GM12878 (cell line): ENCODE measurements around the gene OPN3. TPM values are rescaled to one million over a fixed set of nuclear protein-coding genes. Genes with fewer than 3 reads are reported as not detected.
A peak's percentile ranks its signal among the peaks of the same experiment; 100 is the strongest.

Experiments used
- ATAC-seq: fragments of 200-7000 bp; cut with Tn5 transposase; 3 replicates; pipeline ENCODE4 v1.9.1; 2020; ENCODE audit warnings: mild to moderate bottlenecking, moderate library complexity
- BruUV-seq: library from RNA; stranded (reverse); fragments of 400-500 nt; replicated peaks from 2 replicates; lab custom pipeline; 2021; lab: Mats Ljungman, UMichigan
- CTCF ChIA-PET: fragments of 300-600 bp; sonication (Branson Sonifier 250); formaldehyde crosslinking; extraction: SDS; loops from one replicate; lab custom pipeline; 2021; ENCODE audit warnings: inconsistent platforms; lab: Yijun Ruan, JAX
- POLR2A ChIA-PET: fragments of 350-600 bp; formaldehyde crosslinking; extraction: SDS; loops from one replicate; lab custom pipeline; 2021; ENCODE audit warnings: inconsistent platforms; lab: Charles Lee
- RAD21 ChIA-PET: fragments of 300-600 bp; sonication (Branson Sonifier 250); formaldehyde crosslinking; loops from one replicate; lab custom pipeline; 2023; ENCODE audit warnings: antibody characterized with exemption; ENCODE audit not compliant: unreplicated experiment; lab: Charles Lee
- SMC1A ChIA-PET: fragments of 300-600 bp; sonication (Branson Sonifier 250); formaldehyde crosslinking; loops from one replicate; lab custom pipeline; 2023; ENCODE audit not compliant: unreplicated experiment, uncharacterized antibody; lab: Charles Lee
- DNase-seq: peaks from one replicate; pipeline ENCODE4 v3.0.0-alpha.2; 2011; ENCODE audit warnings: low read depth, low spot score
- FAIRE-seq: peaks from 3 replicates; lab custom pipeline; 2011; peaks lifted over from hg19 to GRCh38; lab: Jason Lieb, UNC
- H2AFZ ChIP-seq: 2 replicates; pipeline ENCODE4 v1.6.0; 2011; ENCODE audit warnings: low read depth, low read length, control low read depth; ENCODE audit not compliant: control insufficient read depth
- H3K27ac ChIP-seq: 2 replicates; pipeline ENCODE4 v1.5.1; 2011; ENCODE audit warnings: control low read depth; ENCODE audit not compliant: control insufficient read depth, insufficient read depth
- H3K27me3 ChIP-seq, 2 experiments: replicated peaks in 1 of 2; 2 replicates each; pipeline versions ENCODE4 v1.6.0 to v1.6.1; 2011; ENCODE audit warnings: low read length in 1 of 2; ENCODE audit not compliant: control insufficient read depth in 2 of 2, insufficient read depth in 2 of 2
- H3K36me3 ChIP-seq, 2 experiments: 2 replicates each; pipeline ENCODE4 v1.5.1; 2011; ENCODE audit warnings: low read length in 1 of 2; ENCODE audit not compliant: control insufficient read depth in 2 of 2, insufficient read depth in 2 of 2
- H3K4me1 ChIP-seq: 2 replicates; pipeline ENCODE4 v1.6.1; 2011; ENCODE audit warnings: mild to moderate bottlenecking, low read length, moderate library complexity, mixed read lengths; ENCODE audit not compliant: control insufficient read depth, insufficient read depth
- H3K4me2 ChIP-seq: 2 replicates; pipeline ENCODE4 v1.6.0; 2011; ENCODE audit warnings: control low read depth; ENCODE audit not compliant: control insufficient read depth, insufficient read depth
- H3K4me3 ChIP-seq: fragments of 200-600 bp; sonication (generic); 2 replicates; pipeline ENCODE4 v1.5.1; 2016
- H3K79me2 ChIP-seq: 2 replicates; pipeline ENCODE4 v1.6.0; 2011; ENCODE audit warnings: low read length; ENCODE audit not compliant: control insufficient read depth, insufficient read depth
- H3K9ac ChIP-seq: 2 replicates; pipeline ENCODE4 v1.8.0; 2011; ENCODE audit warnings: low read length, control low read depth, mixed read lengths; ENCODE audit not compliant: control insufficient read depth, insufficient read depth
- H3K9me3 ChIP-seq: replicated peaks from 3 replicates; pipeline ENCODE4 v1.5.1; 2011; ENCODE audit warnings: mild to moderate bottlenecking, low read length; ENCODE audit not compliant: control insufficient read depth, insufficient read depth
- H4K20me1 ChIP-seq: 2 replicates; pipeline ENCODE4 v1.6.0; 2011; ENCODE audit not compliant: control insufficient read depth, insufficient read depth
- HDGF ChIP-seq: fragments of 450-650 bp; IDR thresholded peaks from 2 replicates; pipeline ENCODE4 v1.6.1; 2016; ENCODE audit warnings: antibody characterized with exemption
- MEF2A ChIP-seq: IDR thresholded peaks from 2 replicates; pipeline ENCODE4 v1.6.1; 2011; ENCODE audit warnings: low read depth, mild to moderate bottlenecking, low read length, moderate library complexity; ENCODE audit not compliant: insufficient read depth
- PKNOX1 ChIP-seq: fragments of 450-650 bp; IDR thresholded peaks from 2 replicates; pipeline ENCODE4 v1.6.1; 2016; ENCODE audit warnings: mild to moderate bottlenecking
- RCOR1 ChIP-seq: conservative IDR thresholded peaks from 2 replicates; pipeline ENCODE4 v1.6.1; 2012; ENCODE audit warnings: low read depth, low read length, improper control_type of control experiment
- YY1 ChIP-seq: IDR thresholded peaks from 2 replicates; pipeline ENCODE4 v1.6.1; 2011; ENCODE audit warnings: low read depth, mild to moderate bottlenecking, low read length
- ZBTB40 ChIP-seq: fragments of 450-650 bp; IDR thresholded peaks from 2 replicates; pipeline ENCODE4 v1.6.1; 2016; ENCODE audit warnings: mild to moderate bottlenecking, moderate library complexity, borderline replicate concordance
- ZNF592 ChIP-seq: fragments of 450-650 bp; IDR thresholded peaks from 2 replicates; pipeline ENCODE4 v1.6.1; 2017; ENCODE audit warnings: mild to moderate bottlenecking, moderate library complexity
- WGBS: methylation state at CpG from one replicate; pipeline ENCODE4 v1.1.6; 2016; ENCODE audit warnings: low lambda C conversion rate; ENCODE audit not compliant: insufficient replicate concordance, insufficient coverage; ENCODE audit errors: missing lambda C conversion rate; 5-methylcytosine and 5-hydroxymethylcytosine counted together
- in situ Hi-C: fragments of 300-500 bp; cut with MboI; formaldehyde crosslinking; loops from 9 replicates; pipeline ENCODE4 v1.14.3; 2018; ENCODE audit warnings: mixed read lengths
- intact Hi-C: fragments of 100-400 bp; cut with micrococcal nuclease; formaldehyde crosslinking; loops from one replicate; pipeline ENCODE4 v1.14.2; 2022; ENCODE audit not compliant: unreplicated experiment
- polyA plus RNA-seq, 11 experiments: library from polyadenylated mRNA; depleted of rRNA in 4 of 11; unstranded in 6 of 11; stranded (reverse) in 5 of 11; fragments of >200 nt; fragmentation: Nextera tagmentation in 4 of 11; fragmentation: Illumina TruSeq in 1 of 11; extraction: Ambion mirVana in 4 of 11; extraction: Trizol in 1 of 11; gene quantifications; 1 replicate in 1 of 11; 2 replicates in 10 of 11; pipeline versions ENCODE4 v1.2.1 to v1.2.3, GENCODE V29; 2011 to 2016; ENCODE audit warnings: inconsistent platforms in 2 of 11, missing spikeins in 2 of 11, low read depth in 1 of 11
- total RNA-seq, 4 experiments: library from RNA; depleted of rRNA in 3 of 4; stranded (reverse); fragments of >200 nt in 3 of 4; fragmentation: Illumina TruSeq in 1 of 4; extraction: Trizol in 1 of 4; gene quantifications; 2 replicates each; pipeline versions ENCODE4 v1.2.1 to v1.2.3, GENCODE V29; 2013 to 2021

Gene OPN3
- total and polyA plus RNA-seq, 10 of the 15 experiments (the other 5 are each of a cell fraction or from before 2014, with no cell fraction given): 0.26 to 12.2 (median 7.4) TPM

GRCh38 chr1:241640867-241641622 is 876 bp upstream of the OPN3 start:
- Histone ChIP-seq H3K27ac (no peak overlapping the region), H3K27me3 (no peaks in the 10 kb centered on the region), H3K79me2 (peaks cover 35% of the 10 kb centered on the region), H2AFZ (peak overlapping the region; percentile 94), H3K4me2 (peak overlapping the region; percentile 83), H3K36me3 (no peaks in the 10 kb centered on the region), H3K4me3 (no peak overlapping the region), H3K4me1 (peaks cover 9% of the 10 kb centered on the region), H3K9ac (no peak overlapping the region; the same call in 1 of the 2 replicates), H4K20me1 (no peaks in the 10 kb centered on the region), H3K9me3 (no peaks in the 10 kb centered on the region; the same call in 2 of the 3 replicates)
- in situ Hi-C loops (no loop called here), intact Hi-C loops (no loop called here)
- TF ChIP-seq YY1: no peak
- TF ChIP-seq MEF2A: no peak
- no peak for TF ChIP-seq ZNF592
- TF ChIP-seq HDGF: no peak
- no peak for TF ChIP-seq RCOR1
- no peak for TF ChIP-seq PKNOX1
- TF ChIP-seq ZBTB40: no peak
- ATAC-seq: no peak
- WGBS: 58% methylated on average over 9 of the region's 9 CpGs
- RAD21 ChIA-PET: no interaction called here
- no peak for DNase-seq
- BruUV-seq: no TSS peak
- POLR2A ChIA-PET: no interaction called here
- no peak for FAIRE-seq
- CTCF ChIA-PET: interaction anchor here (0.5 to 1.0 kb wide), 5 partner anchors 12 to 102 kb away, joined by 3 to 5 read pairs (median 3); no protein-coding TSS in a partner anchor
- SMC1A ChIA-PET: no interaction called here
